Mesenchymal stem cell (in vitro differentiated cells and primary cell): Measurements from ENCODE around the gene CLIP2. TPM values are rescaled to one million over a fixed set of nuclear protein-coding genes. Genes with fewer than 3 reads are reported as not detected.

Experiments
- DNase-seq: peaks from one replicate; pipeline ENCODE4 v3.0.0-alpha.2; 2013
- H2AFZ ChIP-seq: one replicate; pipeline ENCODE4 v1.6.1; 2013; ENCODE audit warnings: low read depth, mild to moderate bottlenecking, control low read depth, inconsistent platforms, low read length, moderate library complexity
- H2AK5ac ChIP-seq: 2 replicates; pipeline ENCODE4 v1.6.1; 2013; ENCODE audit warnings: low read length, moderate library complexity, mild to moderate bottlenecking, inconsistent platforms; ENCODE audit not compliant: severe bottlenecking
- H2BK120ac ChIP-seq: one replicate; pipeline ENCODE4 v1.6.1; 2013; ENCODE audit warnings: low read depth, mild to moderate bottlenecking, inconsistent platforms, low read length, moderate library complexity
- H2BK12ac ChIP-seq, 2 experiments: one replicate each; pipeline ENCODE4 v1.6.1; 2013; ENCODE audit warnings: inconsistent platforms in 2 of 2, low read length in 2 of 2, mild to moderate bottlenecking in 2 of 2, moderate library complexity in 2 of 2, control low read depth in 1 of 2
- H2BK15ac ChIP-seq: one replicate; pipeline ENCODE4 v1.6.1; 2013; ENCODE audit warnings: mild to moderate bottlenecking, low read depth, inconsistent platforms; ENCODE audit not compliant: poor library complexity, severe bottlenecking
- H2BK5ac ChIP-seq: 2 replicates; pipeline ENCODE4 v1.6.1; 2013; ENCODE audit warnings: low read depth, mild to moderate bottlenecking, low read length, control low read depth, inconsistent platforms; ENCODE audit not compliant: poor library complexity, severe bottlenecking
- H3K14ac ChIP-seq, 2 experiments: one replicate each; pipeline ENCODE4 v1.6.1; 2013; ENCODE audit warnings: inconsistent platforms in 2 of 2, low read length in 2 of 2, control low read depth in 1 of 2, mild to moderate bottlenecking in 1 of 2, moderate library complexity in 1 of 2
- H3K18ac ChIP-seq, 2 experiments: one replicate each; pipeline ENCODE4 v1.6.1; 2013; ENCODE audit warnings: inconsistent platforms in 2 of 2, low read length in 2 of 2, control low read depth in 1 of 2, low read depth in 1 of 2, mild to moderate bottlenecking in 1 of 2
- H3K23ac ChIP-seq, 2 experiments: one replicate each; pipeline ENCODE4 v1.6.1; 2013; ENCODE audit warnings: inconsistent platforms in 2 of 2, low read length in 2 of 2, mild to moderate bottlenecking in 2 of 2, moderate library complexity in 2 of 2, control low read depth in 1 of 2
- H3K27ac ChIP-seq: 2 replicates; pipeline ENCODE4 v1.5.1; 2013; ENCODE audit warnings: mild to moderate bottlenecking, moderate library complexity, low read length, control low read depth, inconsistent platforms; ENCODE audit not compliant: poor library complexity, severe bottlenecking
- H3K27me3 ChIP-seq, 2 experiments: 2 replicates each; pipeline versions ENCODE4 v1.6.1 to v1.7.0; 2013; ENCODE audit warnings: low read length in 2 of 2, mild to moderate bottlenecking in 2 of 2, moderate library complexity in 2 of 2, control low read depth in 1 of 2, inconsistent platforms in 1 of 2; ENCODE audit not compliant: control insufficient read depth in 1 of 2, insufficient read depth in 1 of 2
- H3K36me3 ChIP-seq, 2 experiments: 2 replicates each; pipeline versions ENCODE4 v1.6.1 to v1.7.0; 2013; ENCODE audit warnings: low read length in 2 of 2, control low read depth in 1 of 2, inconsistent platforms in 1 of 2, low read depth in 1 of 2, mild to moderate bottlenecking in 1 of 2; ENCODE audit not compliant: insufficient read depth in 2 of 2, control insufficient read depth in 1 of 2
- H3K4ac ChIP-seq, 2 experiments: one replicate each; pipeline ENCODE4 v1.6.1; 2013; ENCODE audit warnings: inconsistent platforms in 2 of 2, low read length in 2 of 2, mild to moderate bottlenecking in 2 of 2, moderate library complexity in 2 of 2, control low read depth in 1 of 2, low read depth in 1 of 2
- H3K4me1 ChIP-seq: 2 replicates; pipeline ENCODE4 v1.6.1; 2013; ENCODE audit warnings: low read depth, low read length, control low read depth; ENCODE audit not compliant: control insufficient read depth, insufficient read depth
- H3K4me2 ChIP-seq: 2 replicates; pipeline ENCODE4 v1.6.1; 2013; ENCODE audit warnings: low read length, mild to moderate bottlenecking, inconsistent platforms; ENCODE audit not compliant: poor library complexity, severe bottlenecking
- H3K4me3 ChIP-seq, 2 experiments: 2 replicates each; pipeline versions ENCODE4 v1.5.1 to v1.7.0; 2013; ENCODE audit warnings: low read length in 2 of 2, mild to moderate bottlenecking in 2 of 2, control low read depth in 1 of 2, low read depth in 1 of 2; ENCODE audit not compliant: insufficient read depth in 1 of 2
- H3K79me1 ChIP-seq: replicated peaks from 2 replicates; pipeline ENCODE4 v1.6.1; 2013; ENCODE audit warnings: mild to moderate bottlenecking, control low read depth, low read length, inconsistent platforms; ENCODE audit not compliant: poor library complexity, severe bottlenecking
- H3K9ac ChIP-seq: 2 replicates; pipeline ENCODE4 v1.7.0; 2013; ENCODE audit warnings: mild to moderate bottlenecking, low read length, moderate library complexity
- H3K9me3 ChIP-seq: 2 replicates; pipeline ENCODE4 v1.7.0; 2013; ENCODE audit warnings: mild to moderate bottlenecking, low read length; ENCODE audit not compliant: control insufficient read depth
- H4K8ac ChIP-seq: one replicate; pipeline ENCODE4 v1.6.1; 2013; ENCODE audit warnings: inconsistent platforms, mild to moderate bottlenecking, low read length, moderate library complexity
- H4K91ac ChIP-seq: one replicate; pipeline ENCODE4 v1.6.1; 2013; ENCODE audit warnings: mild to moderate bottlenecking, low read length, inconsistent platforms
- WGBS: methylation state at CpG from one replicate; pipeline ENCODE4 v1.1.7; 2013; ENCODE audit warnings: mixed read lengths; 5-methylcytosine and 5-hydroxymethylcytosine counted together
- polyA plus RNA-seq, 2 experiments: library from polyadenylated mRNA; stranded (reverse); fragments of 200-250 nt; gene quantifications; one replicate each; pipeline ENCODE4 v1.2.3, GENCODE V29; 2013

Gene CLIP2
- polyA plus RNA-seq (2013, experiment 1 of 2): 68.2 TPM
- 63.3 TPM for polyA plus RNA-seq (2013, experiment 2 of 2)

GRCh38 chr7:74289018-74289658 lies at the start of gene CLIP2:
CLIP2 (plus strand) TSS chr7:74289407; CDS start chr7:74317547, 28,140 bp downstream.
- H3K27me3 ChIP-seq: no peaks in the 10 kb centered on the region
- H3K4ac ChIP-seq: peak within 1 kb of the TSS; percentile 90 to 99
- H3K27ac ChIP-seq: no peak within 1 kb of the TSS
- peak within 1 kb of the TSS; percentile 90 to 99 for H3K18ac ChIP-seq
- WGBS: under 1% methylated on average over 37 of the region's 67 CpGs
- peak within 1 kb of the TSS; percentile 91 for H3K9ac ChIP-seq
- H3K14ac ChIP-seq: peak within 1 kb of the TSS; percentile 40 to 96
- H3K4me1 ChIP-seq: peaks cover 28% of the 10 kb centered on the region
- peak within 1 kb of the TSS in 1 of 2 experiments; percentile 94 for H3K23ac ChIP-seq
- H2BK120ac ChIP-seq: peak within 1 kb of the TSS; percentile 82
- peak; percentile 83 for DNase-seq
- peak within 1 kb of the TSS; percentile 90 for H4K91ac ChIP-seq
- H3K9me3 ChIP-seq: no peaks in the 10 kb centered on the region
- H3K36me3 ChIP-seq: peaks cover 0 to 4% of the 10 kb centered on the region in 2 experiments
- H2BK5ac ChIP-seq: no peak within 1 kb of the TSS
- H3K4me3 ChIP-seq: peak within 1 kb of the TSS; percentile 93 to 95
- H2BK12ac ChIP-seq: peak within 1 kb of the TSS; percentile 94 to 99
- H3K4me2 ChIP-seq: peak within 1 kb of the TSS; percentile 85
- H4K8ac ChIP-seq: peak within 1 kb of the TSS; percentile 94
- peak within 1 kb of the TSS; percentile 72 for H2AK5ac ChIP-seq
- peak within 1 kb of the TSS; percentile 73 for H2BK15ac ChIP-seq
- H2AFZ ChIP-seq: peak within 1 kb of the TSS; percentile 85
- H3K79me1 ChIP-seq: peaks cover 5% of the 10 kb centered on the region

GRCh38 chr7:74240482-74240881 lies 48.7 kb upstream of the CLIP2 start:
- Histone ChIP-seq H3K23ac (no peak overlapping the region), H2AFZ (no peak overlapping the region), H3K14ac (no peak overlapping the region), H3K4me1 (no peaks in the 10 kb centered on the region), H2BK12ac (no peak overlapping the region), H3K9me3 (no peaks in the 10 kb centered on the region), H3K4me2 (no peak overlapping the region), H3K4me3 (no peak overlapping the region), H4K8ac (no peak overlapping the region), H3K27me3 (no peaks in the 10 kb centered on the region), H2BK5ac (no peak overlapping the region), H2AK5ac (no peak overlapping the region), H3K27ac (no peak overlapping the region), H2BK15ac (no peak overlapping the region), H2BK120ac (no peak overlapping the region), H3K18ac (no peak overlapping the region), H4K91ac (peak overlapping the region; percentile 34), H3K9ac (no peak overlapping the region), H3K4ac (no peak overlapping the region), H3K36me3 (peaks cover 68 to 71% of the 10 kb centered on the region in 2 experiments), H3K79me1 (peaks cover 5% of the 10 kb centered on the region)
- WGBS: 94% methylated on average over 4 of the region's 4 CpGs
- no peak for DNase-seq

GRCh38 chr7:74242122-74242443 lies 47.1 kb upstream of the CLIP2 start:
- Histone ChIP-seq H3K36me3 (peaks cover 59 to 70% of the 10 kb centered on the region in 2 experiments), H2BK5ac (no peak overlapping the region), H2AFZ (no peak overlapping the region), H2BK12ac (no peak overlapping the region), H2BK120ac (no peak overlapping the region), H3K4me1 (no peaks in the 10 kb centered on the region), H3K4me2 (no peak overlapping the region), H3K4me3 (no peak overlapping the region), H4K91ac (no peak overlapping the region), H3K27me3 (no peaks in the 10 kb centered on the region), H3K9me3 (no peaks in the 10 kb centered on the region), H3K27ac (no peak overlapping the region), H2BK15ac (no peak overlapping the region), H2AK5ac (no peak overlapping the region), H3K14ac (no peak overlapping the region), H3K23ac (no peak overlapping the region), H3K18ac (no peak overlapping the region), H3K4ac (no peak overlapping the region), H3K9ac (no peak overlapping the region), H4K8ac (no peak overlapping the region), H3K79me1 (peaks cover 5% of the 10 kb centered on the region)
- 77% methylated on average over 5 of the region's 6 CpGs for WGBS
- DNase-seq: no peak

- H2BK5ac ChIP-seq: no peak overlapping the region
These were observed 42.7 kb upstream of the CLIP2 start for GRCh38 chr7:74246497-74246896.

More at GRCh38 chr7:74246497-74246896, 42.7 kb upstream of the CLIP2 start:
- no peak overlapping the region for H2BK15ac ChIP-seq
- no peak overlapping the region for H3K9ac ChIP-seq
- no peak overlapping the region for H2AFZ ChIP-seq
- H3K4me3 ChIP-seq: no peak overlapping the region
- no peak for DNase-seq
- no peak overlapping the region for H3K23ac ChIP-seq
- WGBS: 97% methylated on average over 4 of the region's 4 CpGs
- no peak overlapping the region for H2BK12ac ChIP-seq
- H4K91ac ChIP-seq: no peak overlapping the region
- no peak overlapping the region for H2BK120ac ChIP-seq
- H4K8ac ChIP-seq: no peak overlapping the region
- H3K14ac ChIP-seq: no peak overlapping the region
- no peaks in the 10 kb centered on the region for H3K9me3 ChIP-seq
- H3K4ac ChIP-seq: no peak overlapping the region
- H2AK5ac ChIP-seq: no peak overlapping the region
- no peaks in the 10 kb centered on the region for H3K27me3 ChIP-seq
- peaks cover 52 to 67% of the 10 kb centered on the region in 2 experiments for H3K36me3 ChIP-seq
- H3K4me1 ChIP-seq: no peaks in the 10 kb centered on the region
- no peak overlapping the region for H3K18ac ChIP-seq
- H3K27ac ChIP-seq: no peak overlapping the region
- no peak overlapping the region for H3K4me2 ChIP-seq
- peaks cover 12% of the 10 kb centered on the region for H3K79me1 ChIP-seq
